Activated CD4-positive, alpha-beta T cell treated with anti-CD3 and anti-CD28 coated beads, Interleukin-2, amount 50 U/mL, for 1 hour (primary cell): ENCODE measurements around the gene REXO4.
A peak's percentile ranks its signal among the peaks of the same experiment; 100 is the strongest.
"Not testable (repeated sequence)": the region's sequence is repeated elsewhere in the genome, so short reads cannot be mapped to it uniquely, and the experiment has no call there.

Source experiments
- DNase-seq: peaks from one replicate; pipeline ENCODE4 v3.0.0-alpha.2; 2020

REXO4 gene

GRCh38 chr9:133385452-133385851 is 32.4 kb downstream of the REXO4 start:
- no peak for DNase-seq

- no peak for DNase-seq
Observed at GRCh38 chr9:133384736-133385321, 33.0 kb downstream of the REXO4 start.

GRCh38 chr9:133383438-133383837 is 34.4 kb downstream of the REXO4 start:
- no peak for DNase-seq

- no peak for DNase-seq
Observed at GRCh38 chr9:133382507-133383141, 35.2 kb downstream of the REXO4 start.

- no peak for DNase-seq
Observed at GRCh38 chr9:133380734-133381133, 37.1 kb downstream of the REXO4 start.

- no peak for DNase-seq
Observed at GRCh38 chr9:133379153-133380086, 38.4 kb downstream of the REXO4 start.

GRCh38 chr9:133378408-133378962 is 39.3 kb downstream of the REXO4 start:
- no peak for DNase-seq

- DNase-seq = no peak
Observed at GRCh38 chr9:133377721-133378216, 40.0 kb downstream of the REXO4 start.

- DNase-seq = not testable (repeated sequence)
Observed at GRCh38 chr9:133377280-133377679, 40.5 kb downstream of the REXO4 start.

- peak; percentile 94 for DNase-seq
Observed at GRCh38 chr9:133375724-133376654, 41.8 kb downstream of the REXO4 start, which contains the start of the genes STKLD1 and SURF4. Gene STKLD1, plus strand, starts transcription at chr9:133376366. Its CDS starts 108 bp downstream, at chr9:133376474. Gene SURF4, minus strand, starts transcription at chr9:133376060. Its CDS starts 91 bp downstream, at chr9:133375969.

- DNase-seq = no peak
Observed at GRCh38 chr9:133375116-133375723, 42.6 kb downstream of the REXO4 start.

GRCh38 chr9:133374612-133375115 is 43.1 kb downstream of the REXO4 start:
- no peak for DNase-seq

- DNase-seq = no peak
Observed at GRCh38 chr9:133372144-133372543, 45.7 kb downstream of the REXO4 start.

GRCh38 chr9:133371261-133371711 is 46.5 kb downstream of the REXO4 start:
- DNase-seq = peak; percentile 65

- DNase-seq = peak; percentile 38
Observed at GRCh38 chr9:133370685-133371084, 47.1 kb downstream of the REXO4 start.

- DNase-seq = no peak
Observed at GRCh38 chr9:133369933-133370332, 47.9 kb downstream of the REXO4 start.

GRCh38 chr9:133369422-133369821 is 48.4 kb downstream of the REXO4 start:
- no peak for DNase-seq

GRCh38 chr9:133368249-133368881 is 49.4 kb downstream of the REXO4 start:
- no peak for DNase-seq

- DNase-seq = no peak
Observed at GRCh38 chr9:133367778-133368177, 50.0 kb downstream of the REXO4 start.

- no peak for DNase-seq
Observed at GRCh38 chr9:133367221-133367620, 50.6 kb downstream of the REXO4 start.

GRCh38 chr9:133366435-133366834 is 51.4 kb downstream of the REXO4 start:
- no peak for DNase-seq
